K562 (cell line): Measurements from ENCODE around the gene HDAC7. TPM values are rescaled to one million over a fixed set of nuclear protein-coding genes. Genes with fewer than 3 reads are reported as not detected.

Source experiments
- ATAC-seq: fragments of 200-7000 bp; cut with Tn5 transposase; 3 replicates; pipeline ENCODE4 v1.9.1; 2020; ENCODE audit warnings: moderate library complexity
- BruUV-seq: library from RNA; stranded (reverse); fragments of 400-500 nt; replicated peaks from 2 replicates; lab custom pipeline; 2021; lab: Mats Ljungman, UMichigan
- CTCF ChIA-PET: fragments of 300-600 bp; formaldehyde crosslinking; extraction: SDS; loops from one replicate; lab custom pipeline; 2021; ENCODE audit warnings: low intra/inter-chr PET ratio; lab: Yijun Ruan, JAX
- POLR2A ChIA-PET: fragments of 300-600, 350-650 bp; sonication (Branson Sonifier 250); formaldehyde crosslinking; extraction: SDS; loops from one replicate; lab custom pipeline; 2021; ENCODE audit warnings: antibody characterized with exemption, inconsistent platforms; lab: Yijun Ruan, JAX
- DNase-seq, 4 experiments: peaks; one replicate each; pipeline versions ENCODE4 v3.0.0 to v3.0.0-alpha.2; 2011 to 2018; ENCODE audit warnings: low spot score in 3 of 4, mixed read lengths in 3 of 4; ENCODE audit errors: extremely low read depth in 1 of 4
- FAIRE-seq: peaks from 2 replicates; lab custom pipeline; 2011; peaks lifted over from hg19 to GRCh38; lab: Jason Lieb, UNC
- H2AFZ ChIP-seq: 2 replicates; pipeline ENCODE4 v1.6.0; 2011; ENCODE audit warnings: low read depth, low read length, control low read depth, inconsistent platforms
- H3K27ac ChIP-seq: fragments of 200-600 bp; 3 replicates; pipeline ENCODE4 v1.8.0; 2011; ENCODE audit warnings: low read depth, mild to moderate bottlenecking, control low read depth, inconsistent platforms, low read length, moderate library complexity, mixed read lengths; ENCODE audit errors: extremely low read depth
- H3K27me3 ChIP-seq, 2 experiments: fragments of 300-600 bp in 1 of 2; 2 replicates in 1 of 2; 3 replicates in 1 of 2; pipeline versions ENCODE4 v1.6.0 to v1.8.0; 2011; ENCODE audit warnings: inconsistent platforms in 2 of 2, low read length in 2 of 2, mild to moderate bottlenecking in 1 of 2, mixed read lengths in 1 of 2, moderate library complexity in 1 of 2; ENCODE audit not compliant: control insufficient read depth in 2 of 2, insufficient read depth in 2 of 2
- H3K36me3 ChIP-seq: fragments of 300-600 bp; 3 replicates; pipeline ENCODE4 v1.8.0; 2011; ENCODE audit warnings: mild to moderate bottlenecking, low read length, inconsistent platforms; ENCODE audit not compliant: control insufficient read depth, insufficient read depth
- H3K4me1 ChIP-seq, 2 experiments: fragments of 200-600 bp in 1 of 2; replicated peaks in 1 of 2; 2 replicates in 1 of 2; 3 replicates in 1 of 2; pipeline versions ENCODE4 v1.5.1 to v1.8.0; 2011; ENCODE audit warnings: inconsistent platforms in 2 of 2, low read length in 2 of 2, mild to moderate bottlenecking in 1 of 2, mixed read lengths in 1 of 2, moderate library complexity in 1 of 2; ENCODE audit not compliant: control insufficient read depth in 2 of 2, insufficient read depth in 2 of 2
- H3K4me2 ChIP-seq: 2 replicates; pipeline ENCODE4 v1.6.1; 2011; ENCODE audit warnings: low read length, control low read depth, inconsistent platforms, mixed read lengths; ENCODE audit not compliant: insufficient read depth
- H3K4me3 ChIP-seq: fragments of 200-600 bp; sonication (generic), shearing (Covaris generic); 2 replicates; pipeline ENCODE4 v1.5.1; 2016; ENCODE audit warnings: control low read depth, inconsistent platforms
- H3K79me2 ChIP-seq: fragments of 200-600 bp; 3 replicates; pipeline ENCODE4 v1.8.0; 2011; ENCODE audit warnings: low read length, inconsistent platforms; ENCODE audit not compliant: control insufficient read depth, insufficient read depth
- H3K9ac ChIP-seq, 2 experiments: 2 replicates each; pipeline versions ENCODE4 v1.6.0 to v1.6.1; 2011; ENCODE audit warnings: low read depth in 2 of 2, low read length in 2 of 2, control low read depth in 1 of 2, inconsistent platforms in 1 of 2, mild to moderate bottlenecking in 1 of 2, mixed read lengths in 1 of 2; ENCODE audit not compliant: insufficient read depth in 1 of 2
- H3K9me1 ChIP-seq: one replicate; pipeline ENCODE4 v1.6.0; 2011; ENCODE audit warnings: inconsistent platforms, mild to moderate bottlenecking, low read length, moderate library complexity; ENCODE audit not compliant: control insufficient read depth, insufficient read depth
- H3K9me3 ChIP-seq: replicated peaks from 2 replicates; pipeline ENCODE4 v1.5.1; 2011; ENCODE audit warnings: low read depth, low read length, inconsistent platforms; ENCODE audit not compliant: control insufficient read depth, insufficient read depth
- H4K20me1 ChIP-seq: replicated peaks from 2 replicates; pipeline ENCODE4 v1.6.1; 2011; ENCODE audit warnings: low read length, inconsistent platforms, mixed read lengths; ENCODE audit not compliant: control insufficient read depth, insufficient read depth
- HNRNPUL1 ChIP-seq: fragments of 200-400 bp; formaldehyde crosslinking; IDR thresholded peaks from 2 replicates; pipeline ENCODE4 v1.6.1; 2017; ENCODE audit warnings: low read length
- MED1 ChIP-seq: sonication (generic); formaldehyde crosslinking; IDR thresholded peaks from 2 replicates; pipeline ENCODE4 v1.8.1; 2023; ENCODE audit warnings: missing genetic modification reagents, borderline replicate concordance
- TAF1 ChIP-seq: IDR thresholded peaks from 2 replicates; pipeline ENCODE4 v1.6.1; 2011; ENCODE audit warnings: mild to moderate bottlenecking, low read length, moderate library complexity; ENCODE audit not compliant: insufficient read depth, control insufficient read depth, severe bottlenecking; ENCODE audit errors: extremely low read depth
- TFAP4 ChIP-seq: sonication (generic); formaldehyde crosslinking; IDR thresholded peaks from 2 replicates; pipeline ENCODE4 v1.8.0; 2022; ENCODE audit warnings: missing genetic modification reagents, mild to moderate bottlenecking, moderate library complexity, borderline replicate concordance
- WGBS: fragments of 100-300 bp; shearing (Covaris generic); methylation state at CpG from one replicate; pipeline ENCODE4 v1.1.6; 2016; ENCODE audit warnings: low coverage, mixed read lengths; ENCODE audit not compliant: insufficient coverage; ENCODE audit errors: missing lambda C conversion rate; 5-methylcytosine and 5-hydroxymethylcytosine counted together
- in situ Hi-C: fragments of 300-500 bp; cut with MboI; formaldehyde crosslinking; loops from 4 replicates; pipeline ENCODE4 v1.15.0; 2018; ENCODE audit warnings: inconsistent platforms, mixed read lengths
- intact Hi-C: fragments of 100-400 bp; cut with micrococcal nuclease; formaldehyde crosslinking; loops from 2 replicates; pipeline ENCODE4 v1.14.2; 2022
- polyA plus RNA-seq, 8 experiments: library from polyadenylated mRNA; depleted of rRNA in 4 of 8; stranded (reverse) in 5 of 8; unstranded in 3 of 8; fragments of >200 nt; fragmentation: Nextera tagmentation in 2 of 8; fragmentation: Illumina TruSeq in 1 of 8; extraction: Ambion mirVana in 2 of 8; extraction: Trizol in 1 of 8; gene quantifications; 2 replicates each; pipeline versions ENCODE4 v1.2.1 to v1.2.3, GENCODE V29; 2011 to 2014; ENCODE audit warnings: inconsistent platforms in 1 of 8, missing spikeins in 1 of 8
- total RNA-seq, 7 experiments: library from RNA; depleted of rRNA in 6 of 7; stranded (reverse); fragments of >200 nt in 6 of 7; fragmentation: Illumina TruSeq in 2 of 7; extraction: Trizol in 2 of 7; gene quantifications; 2 replicates each; pipeline versions ENCODE4 v1.2.1 to v1.2.3, GENCODE V29; 2011 to 2021; ENCODE audit warnings: low replicate concordance in 1 of 7

The HDAC7 gene
- total and polyA plus RNA-seq, 9 of the 15 experiments (the other 6 are each of a cell fraction or from before 2014, with no cell fraction given), result 2.5 to 129 (median 31.1) TPM

- Histone ChIP-seq H3K4me3 (no peak overlapping the region), H2AFZ (no peak overlapping the region), H3K36me3 (no peaks in the 10 kb centered on the region), H3K79me2 (no peaks in the 10 kb centered on the region), H3K27me3 (peaks cover 0 to 9% of the 10 kb centered on the region in 2 experiments; a peak in 1 of 5 replicates), H3K9me3 (no peaks in the 10 kb centered on the region), H3K4me1 (peaks cover 3 to 4% of the 10 kb centered on the region in 2 experiments; a peak in 2 of 5 replicates), H3K9me1 (no peaks in the 10 kb centered on the region), H3K4me2 (no peak overlapping the region), H4K20me1 (no peaks in the 10 kb centered on the region), H3K27ac (no peak overlapping the region), H3K9ac (peak overlapping the region in 1 of 2 experiments; percentile 27; a peak in 1 of 4 replicates)
- DNase-seq (no peak), FAIRE-seq (no peak), ATAC-seq (no peak)
- TF ChIP-seq TAF1, result no peak
- TF ChIP-seq MED1 (CRISPR knock-in tag), result no peak
- no peak for TF ChIP-seq HNRNPUL1
- no peak for TF ChIP-seq TFAP4 (CRISPR knock-in tag)
- WGBS, result 43% methylated on average over 13 of the region's 17 CpGs
- ChIA-PET POLR2A (interaction anchor here (0.6 kb wide), 1 partner anchor 199 kb away, joined by 3 read pairs; no protein-coding TSS in a partner anchor), CTCF (no interaction called here)
- in situ Hi-C loops (no loop called here), intact Hi-C loops (no loop called here)
- BruUV-seq, result no TSS peak
Observed at GRCh38 chr12:47856721-47857575, 37.2 kb upstream of the HDAC7 start.
